ENCODE data around the gene MYO1H.

The MYO1H gene

DNA sequence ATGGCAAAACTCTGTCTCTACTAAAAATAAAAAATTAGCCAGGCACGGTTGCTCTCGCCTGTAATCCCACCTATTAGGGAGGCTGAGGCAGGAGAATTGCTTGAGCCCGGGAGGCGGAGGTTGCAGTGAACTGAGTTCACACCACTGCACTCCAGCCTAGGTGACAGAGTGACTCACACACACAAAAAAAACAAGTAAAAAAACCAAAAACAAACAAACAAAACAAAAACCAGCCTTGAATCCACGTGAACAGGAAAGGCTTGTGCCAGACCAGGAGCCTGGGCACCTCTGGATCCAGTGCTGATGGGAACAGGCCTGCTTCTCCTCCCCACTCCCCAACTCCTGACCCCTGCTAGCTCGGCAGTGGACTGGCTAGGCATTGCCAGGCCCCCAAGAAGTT, 42.2 kb upstream of the MYO1H start:
- Histone ChIP-seq H3K56ac (ENCODE audit: low read length) (no peak overlapping the region), H3K27me3 (ENCODE audit: insufficient read depth, low read length, poor library complexity) (peaks cover 20% of the 10 kb centered on the region), H4K5ac (ENCODE audit: low read length) (no peak overlapping the region), H3K79me1 (ENCODE audit: low read length) (no peaks in the 10 kb centered on the region), H3K4me1 (ENCODE audit: control insufficient read depth, low read depth, low read length) (no peaks in the 10 kb centered on the region), H3K9ac (ENCODE audit: low read length) (no peak overlapping the region), H2BK120ac (ENCODE audit: low read depth, low read length) (no peak overlapping the region), H3K4ac (ENCODE audit: low read depth, low read length) (no peak overlapping the region), H3K79me2 (ENCODE audit: control insufficient read depth, insufficient read depth, low read length) (no peaks in the 10 kb centered on the region), H2BK15ac (replicated peaks; ENCODE audit: low read depth) (no peak overlapping the region), H3K4me2 (ENCODE audit: low read length) (no peak overlapping the region), H3K36me3 (ENCODE audit: control insufficient read depth, insufficient read depth, low read length) (no peaks in the 10 kb centered on the region), H3K18ac (ENCODE audit: low read length) (no peak overlapping the region), H4K8ac (ENCODE audit: low read depth, low read length) (no peak overlapping the region), H3K4me3 (ENCODE audit: low read length) (no peak overlapping the region), H3K27ac (ENCODE audit: low read depth, low read length) (no peak overlapping the region), H2BK5ac (ENCODE audit: low read length) (no peak overlapping the region), H3K23ac (ENCODE audit: low read length) (no peak overlapping the region), H2AK5ac (ENCODE audit: low read length) (no peak overlapping the region)
- WGBS (ENCODE audit: extremely low coverage, insufficient coverage, low lambda C conversion rate): no CpG with 5 or more reads among the region's 6 CpGs
- DNase-seq: no peak

DNA sequence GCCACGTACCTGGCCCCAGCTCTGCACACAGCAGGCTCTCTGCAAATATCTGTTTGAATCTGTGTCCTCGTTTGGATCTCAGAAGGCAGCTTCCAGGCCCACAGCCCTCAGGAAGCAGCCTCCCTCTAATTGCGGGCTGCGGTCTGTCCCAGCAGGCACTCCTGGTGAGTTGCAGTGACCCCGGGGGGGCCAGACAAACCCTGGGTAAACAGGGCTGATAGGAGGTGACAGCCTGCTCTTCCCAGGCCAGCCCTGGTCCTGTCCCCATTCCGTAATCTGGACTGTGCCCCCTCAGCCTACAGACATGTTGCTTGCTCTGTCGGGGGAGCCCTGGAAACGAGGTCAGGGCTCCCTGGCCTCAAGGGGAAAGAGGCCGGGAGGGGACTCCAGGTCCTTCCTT, 40.6 kb upstream of the MYO1H start:
- Histone ChIP-seq H3K36me3 (ENCODE audit: control insufficient read depth, insufficient read depth, low read length) (no peaks in the 10 kb centered on the region), H3K9ac (ENCODE audit: low read length) (no peak overlapping the region), H3K4me3 (ENCODE audit: low read length) (no peak overlapping the region), H3K79me1 (ENCODE audit: low read length) (no peaks in the 10 kb centered on the region), H2BK15ac (replicated peaks; ENCODE audit: low read depth) (no peak overlapping the region), H4K5ac (ENCODE audit: low read length) (no peak overlapping the region), H4K8ac (ENCODE audit: low read depth, low read length) (no peak overlapping the region), H3K27me3 (ENCODE audit: insufficient read depth, low read length, poor library complexity) (peaks cover 28% of the 10 kb centered on the region), H3K56ac (ENCODE audit: low read length) (no peak overlapping the region), H2BK120ac (ENCODE audit: low read depth, low read length) (no peak overlapping the region), H3K18ac (ENCODE audit: low read length) (no peak overlapping the region), H3K4me1 (ENCODE audit: control insufficient read depth, low read depth, low read length) (no peaks in the 10 kb centered on the region), H2AK5ac (ENCODE audit: low read length) (no peak overlapping the region), H3K79me2 (ENCODE audit: control insufficient read depth, insufficient read depth, low read length) (no peaks in the 10 kb centered on the region), H3K27ac (ENCODE audit: low read depth, low read length) (no peak overlapping the region), H2BK5ac (ENCODE audit: low read length) (no peak overlapping the region), H3K4me2 (ENCODE audit: low read length) (no peak overlapping the region), H3K23ac (ENCODE audit: low read length) (no peak overlapping the region), H3K4ac (ENCODE audit: low read depth, low read length) (no peak overlapping the region)
- peak; percentile 57 for DNase-seq
- WGBS (ENCODE audit: extremely low coverage, insufficient coverage, low lambda C conversion rate): no CpG with 5 or more reads among the region's 9 CpGs

DNA sequence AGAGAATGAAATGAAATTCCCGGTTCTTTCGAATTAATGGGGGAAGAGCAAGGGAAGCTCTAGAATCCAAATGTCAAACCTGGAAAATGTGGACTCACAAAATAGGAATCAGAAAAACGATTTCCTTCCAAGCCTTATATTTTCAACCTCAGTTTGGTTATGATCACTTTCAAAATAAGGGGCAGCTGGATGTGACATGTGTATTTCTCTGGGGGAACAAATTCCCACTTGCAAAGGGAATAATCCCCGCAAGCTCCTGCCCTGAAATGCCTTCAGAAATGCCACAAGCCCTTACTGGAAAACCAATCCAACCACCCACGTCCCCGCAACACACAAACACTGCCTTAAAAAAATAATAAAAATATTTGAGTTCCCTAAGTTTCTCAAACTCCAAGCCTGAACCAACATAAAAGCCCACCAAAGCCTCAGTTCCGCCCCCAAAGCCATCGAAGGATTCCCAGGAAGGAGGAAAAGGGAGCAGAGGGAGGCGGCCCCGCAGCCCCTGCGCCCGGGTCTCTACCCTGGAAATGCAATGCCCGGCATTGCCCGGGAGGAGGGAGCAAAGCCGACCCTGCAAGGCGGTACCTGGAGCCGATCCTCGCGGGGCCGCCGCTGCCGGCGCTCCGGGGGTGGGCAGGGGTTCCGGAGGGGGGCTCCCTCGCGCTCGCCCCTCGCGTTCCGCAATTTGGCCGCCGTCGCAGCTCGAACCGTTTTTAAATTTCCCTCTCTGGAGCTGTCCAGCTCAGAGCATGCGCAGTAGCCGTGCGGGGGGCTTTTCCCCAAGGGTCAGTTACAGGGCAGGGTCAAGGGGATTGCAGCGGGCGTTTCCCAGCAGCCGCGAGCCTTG, 38.9 kb upstream of the MYO1H start, which contains the start of gene FOXN4:
Gene FOXN4 (minus strand): TSS at position 751 of the 847 bp plus-strand sequence. CDS start 963 bp downstream, outside the sequence.
- peak within 1 kb of the TSS; percentile 34 for H3K56ac ChIP-seq (ENCODE audit: low read length)
- WGBS (ENCODE audit: extremely low coverage, insufficient coverage, low lambda C conversion rate): no CpG with 5 or more reads among the region's 43 CpGs
- H3K4me1 ChIP-seq (ENCODE audit: control insufficient read depth, low read depth, low read length): no peaks in the 10 kb centered on the region
- H4K5ac ChIP-seq (ENCODE audit: low read length): no peak within 1 kb of the TSS
- H2BK120ac ChIP-seq (ENCODE audit: low read depth, low read length): no peak within 1 kb of the TSS
- no peaks in the 10 kb centered on the region for H3K79me1 ChIP-seq (ENCODE audit: low read length)
- peak within 1 kb of the TSS; percentile 61 for H3K4me2 ChIP-seq (ENCODE audit: low read length)
- H2BK15ac ChIP-seq (replicated peaks; ENCODE audit: low read depth): no peak within 1 kb of the TSS
- H3K23ac ChIP-seq (ENCODE audit: low read length): no peak within 1 kb of the TSS
- peaks cover 30% of the 10 kb centered on the region for H3K27me3 ChIP-seq (ENCODE audit: insufficient read depth, low read length, poor library complexity)
- peak within 1 kb of the TSS; percentile 27 for H3K9ac ChIP-seq (ENCODE audit: low read length)
- no peak within 1 kb of the TSS for H4K8ac ChIP-seq (ENCODE audit: low read depth, low read length)
- H2BK5ac ChIP-seq (ENCODE audit: low read length): no peak within 1 kb of the TSS
- no peak within 1 kb of the TSS for H3K4ac ChIP-seq (ENCODE audit: low read depth, low read length)
- no peaks in the 10 kb centered on the region for H3K79me2 ChIP-seq (ENCODE audit: control insufficient read depth, insufficient read depth, low read length)
- no peaks in the 10 kb centered on the region for H3K36me3 ChIP-seq (ENCODE audit: control insufficient read depth, insufficient read depth, low read length)
- no peak within 1 kb of the TSS for H2AK5ac ChIP-seq (ENCODE audit: low read length)
- H3K4me3 ChIP-seq (ENCODE audit: low read length): peak within 1 kb of the TSS; percentile 20
- H3K27ac ChIP-seq (ENCODE audit: low read depth, low read length): no peak within 1 kb of the TSS
- DNase-seq: peak; percentile 43
- H3K18ac ChIP-seq (ENCODE audit: low read length): no peak within 1 kb of the TSS

DNA sequence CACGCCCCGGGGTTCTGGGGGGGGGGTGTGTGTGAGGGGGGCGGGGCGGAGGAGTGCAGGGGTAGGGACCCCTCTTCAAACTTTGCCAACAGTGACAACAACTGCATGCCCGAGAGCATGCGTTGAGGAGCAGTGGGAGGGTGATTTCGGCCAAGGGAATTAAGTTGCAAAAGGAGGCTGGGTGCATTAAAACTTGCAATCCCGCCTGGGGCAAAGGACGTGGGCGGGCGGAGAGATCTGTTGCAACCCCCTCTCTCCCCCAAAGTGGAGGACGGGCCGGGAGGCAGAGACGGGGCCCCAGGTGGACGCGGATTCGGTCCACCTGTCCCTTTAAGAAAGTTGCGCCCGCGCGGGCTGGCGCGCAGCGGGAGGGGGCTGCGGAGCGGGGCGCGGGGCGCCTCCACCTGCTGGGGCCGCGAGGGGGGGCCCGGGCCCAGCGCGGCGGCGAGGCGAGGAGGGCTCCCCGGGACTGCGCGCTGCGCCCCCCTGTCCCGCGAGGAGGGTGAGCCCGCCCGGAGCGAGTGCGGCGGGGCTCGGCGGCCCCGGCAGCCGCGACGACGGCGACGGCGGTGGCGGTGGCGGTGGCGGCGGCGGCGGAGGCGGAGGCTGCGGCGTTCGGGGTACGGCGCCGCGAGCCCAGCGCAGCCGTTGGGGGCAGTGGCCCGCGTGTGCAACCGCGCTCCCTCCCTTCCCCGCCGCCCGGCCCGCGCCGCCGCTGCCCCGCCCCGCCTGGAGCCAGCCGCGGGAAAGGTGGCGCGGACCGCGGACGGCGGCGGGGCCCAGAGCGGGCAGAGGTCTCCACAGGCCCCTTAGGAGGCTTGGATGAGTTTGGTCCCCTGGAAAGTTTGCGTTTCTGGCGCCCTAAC, 38.1 kb upstream of the MYO1H start:
- H4K8ac ChIP-seq (ENCODE audit: low read depth, low read length): no peak overlapping the region
- H3K79me1 ChIP-seq (ENCODE audit: low read length): no peaks in the 10 kb centered on the region
- no peak overlapping the region for H2BK5ac ChIP-seq (ENCODE audit: low read length)
- no peak overlapping the region for H3K18ac ChIP-seq (ENCODE audit: low read length)
- H2BK15ac ChIP-seq (replicated peaks; ENCODE audit: low read depth): no peak overlapping the region
- no peaks in the 10 kb centered on the region for H3K79me2 ChIP-seq (ENCODE audit: control insufficient read depth, insufficient read depth, low read length)
- H3K4me2 ChIP-seq (ENCODE audit: low read length): peak overlapping the region; percentile 61
- H3K4ac ChIP-seq (ENCODE audit: low read depth, low read length): no peak overlapping the region
- H2BK120ac ChIP-seq (ENCODE audit: low read depth, low read length): no peak overlapping the region
- H3K27me3 ChIP-seq (ENCODE audit: insufficient read depth, low read length, poor library complexity): peaks cover 30% of the 10 kb centered on the region
- no peak overlapping the region for H2AK5ac ChIP-seq (ENCODE audit: low read length)
- H4K5ac ChIP-seq (ENCODE audit: low read length): no peak overlapping the region
- no CpG with 5 or more reads among the region's 99 CpGs for WGBS (ENCODE audit: extremely low coverage, insufficient coverage, low lambda C conversion rate)
- peak overlapping the region; percentile 27 for H3K9ac ChIP-seq (ENCODE audit: low read length)
- H3K56ac ChIP-seq (ENCODE audit: low read length): peak overlapping the region; percentile 34
- no peaks in the 10 kb centered on the region for H3K36me3 ChIP-seq (ENCODE audit: control insufficient read depth, insufficient read depth, low read length)
- H3K23ac ChIP-seq (ENCODE audit: low read length): no peak overlapping the region
- H3K4me3 ChIP-seq (ENCODE audit: low read length): peak overlapping the region; percentile 20
- no peak overlapping the region for H3K27ac ChIP-seq (ENCODE audit: low read depth, low read length)
- peak; percentile 39 for DNase-seq
- no peaks in the 10 kb centered on the region for H3K4me1 ChIP-seq (ENCODE audit: control insufficient read depth, low read depth, low read length)

DNA sequence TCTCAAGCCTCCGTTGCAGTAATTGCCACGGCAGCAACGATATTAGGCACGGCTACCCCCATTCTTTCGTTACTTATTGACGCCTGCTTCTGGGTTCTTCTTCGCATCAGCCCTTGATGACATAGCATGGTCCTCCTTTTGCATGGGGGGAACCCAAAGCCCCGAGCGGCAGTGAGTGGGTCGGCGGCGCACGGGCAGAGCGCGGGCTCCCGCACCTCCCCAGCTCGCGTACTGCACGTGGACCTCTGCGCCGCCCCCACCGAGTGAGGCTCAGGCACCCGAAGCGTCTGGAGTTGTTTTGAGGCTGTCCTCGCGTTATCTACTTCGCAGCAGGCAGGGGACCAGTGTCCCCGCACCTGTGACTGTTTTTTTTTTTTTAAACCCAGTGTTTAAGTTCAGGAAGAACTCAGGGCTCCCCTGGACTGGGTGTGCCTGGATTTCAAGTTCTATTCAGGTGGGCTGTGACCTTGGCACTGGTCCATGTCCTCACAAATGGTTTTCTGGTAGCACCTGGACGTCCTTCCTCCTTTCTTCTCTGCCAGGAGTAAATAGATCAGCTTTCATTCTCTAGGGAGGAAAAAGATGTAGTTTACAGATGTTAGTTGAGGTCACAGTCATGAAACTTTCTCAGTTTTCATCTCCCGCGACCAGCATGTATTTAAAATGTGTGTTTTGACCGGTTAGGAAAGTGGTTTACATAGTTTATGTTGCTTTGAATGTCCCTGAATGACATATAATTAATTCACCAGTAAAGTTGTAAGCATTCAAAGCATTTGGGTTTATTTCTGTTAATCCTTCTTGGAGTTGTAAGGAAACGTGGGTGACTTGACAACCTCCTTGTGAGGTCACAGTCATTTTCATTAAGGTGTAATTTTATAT, 37.2 kb upstream of the MYO1H start:
- no peaks in the 10 kb centered on the region for H3K4me1 ChIP-seq (ENCODE audit: control insufficient read depth, low read depth, low read length)
- H4K5ac ChIP-seq (ENCODE audit: low read length): no peak overlapping the region
- peak overlapping the region; percentile 20 for H3K4me3 ChIP-seq (ENCODE audit: low read length)
- no peak overlapping the region for H2BK15ac ChIP-seq (replicated peaks; ENCODE audit: low read depth)
- no peak overlapping the region for H2BK5ac ChIP-seq (ENCODE audit: low read length)
- H3K4ac ChIP-seq (ENCODE audit: low read depth, low read length): no peak overlapping the region
- no peaks in the 10 kb centered on the region for H3K79me2 ChIP-seq (ENCODE audit: control insufficient read depth, insufficient read depth, low read length)
- H3K9ac ChIP-seq (ENCODE audit: low read length): peak overlapping the region; percentile 27
- H2BK120ac ChIP-seq (ENCODE audit: low read depth, low read length): no peak overlapping the region
- no peak overlapping the region for H2AK5ac ChIP-seq (ENCODE audit: low read length)
- peaks cover 30% of the 10 kb centered on the region for H3K27me3 ChIP-seq (ENCODE audit: insufficient read depth, low read length, poor library complexity)
- H3K27ac ChIP-seq (ENCODE audit: low read depth, low read length): no peak overlapping the region
- H3K79me1 ChIP-seq (ENCODE audit: low read length): no peaks in the 10 kb centered on the region
- peak overlapping the region; percentile 34 for H3K56ac ChIP-seq (ENCODE audit: low read length)
- H3K23ac ChIP-seq (ENCODE audit: low read length): no peak overlapping the region
- no peak overlapping the region for H3K18ac ChIP-seq (ENCODE audit: low read length)
- H3K4me2 ChIP-seq (ENCODE audit: low read length): peak overlapping the region; percentile 61
- no peaks in the 10 kb centered on the region for H3K36me3 ChIP-seq (ENCODE audit: control insufficient read depth, insufficient read depth, low read length)
- H4K8ac ChIP-seq (ENCODE audit: low read depth, low read length): no peak overlapping the region
- DNase-seq: no peak
- no CpG with 5 or more reads among the region's 33 CpGs for WGBS (ENCODE audit: extremely low coverage, insufficient coverage, low lambda C conversion rate)

Measured in mesendoderm (in vitro differentiated cells).